ENCODE data around the gene MGAM2.

MGAM2 gene

GRCh38 chr7:142180426-142180825, 68.9 kb downstream of the MGAM2 start:
- no peak for DNase-seq

- no peak for DNase-seq
These were observed 69.7 kb downstream of the MGAM2 start for GRCh38 chr7:142181211-142181610.

GRCh38 chr7:142181966-142182365, 70.4 kb downstream of the MGAM2 start:
- DNase-seq, result no peak

GRCh38 chr7:142185069-142185468, 73.6 kb downstream of the MGAM2 start:
- DNase-seq, result no peak

GRCh38 chr7:142185801-142186200, 74.3 kb downstream of the MGAM2 start:
- DNase-seq, result no peak

GRCh38 chr7:142188154-142188553, 76.6 kb downstream of the MGAM2 start:
- no peak for DNase-seq

GRCh38 chr7:142188846-142189245, 77.3 kb downstream of the MGAM2 start:
- no peak for DNase-seq

- no peak for DNase-seq
These were observed 82.7 kb downstream of the MGAM2 start for GRCh38 chr7:142194201-142194600.

GRCh38 chr7:142196066-142196840, 84.7 kb downstream of the MGAM2 start:
- DNase-seq, result no peak

GRCh38 chr7:142200206-142200605, 88.7 kb downstream of the MGAM2 start:
- no peak for DNase-seq

- no peak for DNase-seq
These were observed 117.1 kb downstream of the MGAM2 start for GRCh38 chr7:142228537-142229104.

- no peak for DNase-seq
These were observed 120.2 kb downstream of the MGAM2 start for GRCh38 chr7:142231716-142232115.

- no peak for DNase-seq
These were observed 129.0 kb downstream of the MGAM2 start for GRCh38 chr7:142240546-142240945.

- no peak for DNase-seq
These were observed 132.3 kb downstream of the MGAM2 start for GRCh38 chr7:142243823-142244222.

GRCh38 chr7:142248166-142249160, 136.9 kb downstream of the MGAM2 start:
- no peak for DNase-seq

- DNase-seq, result no peak
These were observed 138.4 kb downstream of the MGAM2 start for GRCh38 chr7:142249918-142250317.

- DNase-seq, result no peak
These were observed 139.2 kb downstream of the MGAM2 start for GRCh38 chr7:142250705-142251104.

GRCh38 chr7:142257958-142258357, 146.4 kb downstream of the MGAM2 start, which contains the start of gene PRSS58:
Gene PRSS58, minus strand, starts transcription at chr7:142258058. Its CDS starts 351 bp downstream, at chr7:142257707.
- DNase-seq, result no peak

- DNase-seq, result no peak
These were observed 152.3 kb downstream of the MGAM2 start for GRCh38 chr7:142263598-142264380.
